H1 (cell line): Measurements from ENCODE around the gene TMEM120B. TPM values are rescaled to one million over a fixed set of nuclear protein-coding genes. Genes with fewer than 3 reads are reported as not detected.

Experiments used
- CTCF ChIA-PET: fragments of 300-600 bp; sonication (Branson Sonifier 250); formaldehyde crosslinking; loops from one replicate; lab custom pipeline; 2021; ENCODE audit not compliant: partially characterized antibody; lab: Charles Lee
- POLR2A ChIA-PET: fragments of 300-600 bp; sonication (Branson Sonifier 250); formaldehyde crosslinking; loops from one replicate; lab custom pipeline; 2021; ENCODE audit warnings: inconsistent platforms; ENCODE audit not compliant: partially characterized antibody; lab: Charles Lee
- DNase-seq, 2 experiments: peaks; one replicate each; pipeline versions ENCODE4 v3.0.0 to v3.0.0-alpha.2; 2010 to 2022; ENCODE audit warnings: low spot score in 2 of 2, low read depth in 1 of 2, mixed read lengths in 1 of 2
- FAIRE-seq: peaks from 2 replicates; lab custom pipeline; 2011; peaks lifted over from hg19 to GRCh38; lab: Jason Lieb, UNC
- H2AFZ ChIP-seq: 2 replicates; pipeline ENCODE4 v1.8.1; 2012; ENCODE audit warnings: low read length, inconsistent platforms
- H2AK5ac ChIP-seq: 2 replicates; pipeline ENCODE4 v1.6.1; 2013; ENCODE audit warnings: low read depth, low read length
- H2BK120ac ChIP-seq: replicated peaks from 2 replicates; pipeline ENCODE3; 2013; ENCODE audit warnings: low read depth, low read length, inconsistent platforms
- H2BK12ac ChIP-seq: 2 replicates; pipeline ENCODE4 v1.6.1; 2013; ENCODE audit warnings: low read depth, low read length
- H2BK15ac ChIP-seq: 2 replicates; pipeline ENCODE4 v1.6.1; 2013; ENCODE audit warnings: low read length
- H2BK20ac ChIP-seq: 2 replicates; pipeline ENCODE4 v1.6.1; 2013; ENCODE audit warnings: low read length
- H2BK5ac ChIP-seq: 2 replicates; pipeline ENCODE4 v1.6.1; 2013; ENCODE audit warnings: low read depth, low read length
- H3K14ac ChIP-seq: 2 replicates; pipeline ENCODE4 v1.6.1; 2013; ENCODE audit warnings: inconsistent platforms; ENCODE audit not compliant: insufficient read length
- H3K18ac ChIP-seq: 2 replicates; pipeline ENCODE4 v1.6.1; 2013; ENCODE audit warnings: low read length; ENCODE audit errors: extremely low read depth
- H3K23ac ChIP-seq: 2 replicates; pipeline ENCODE4 v1.6.1; 2013; ENCODE audit warnings: inconsistent platforms; ENCODE audit not compliant: insufficient read length
- H3K23me2 ChIP-seq: 2 replicates; pipeline ENCODE4 v1.6.1; 2013; ENCODE audit warnings: low read depth, low read length
- H3K27ac ChIP-seq: 2 replicates; pipeline ENCODE4 v1.6.1; 2011; ENCODE audit warnings: low read depth, low read length, inconsistent platforms
- H3K27me3 ChIP-seq, 4 experiments: replicated peaks in 1 of 4; 1 replicate in 1 of 4; 2 replicates in 3 of 4; pipeline versions ENCODE4 v1.6.1 to v1.8.1; 2011 to 2013; ENCODE audit warnings: low read length in 3 of 4, mild to moderate bottlenecking in 3 of 4, inconsistent platforms in 2 of 4, mixed read lengths in 2 of 4, moderate library complexity in 1 of 4; ENCODE audit not compliant: control insufficient read depth in 3 of 4, insufficient read depth in 3 of 4; ENCODE audit errors: extremely low read depth in 1 of 4
- H3K36me3 ChIP-seq, 4 experiments: 2 replicates each; pipeline versions ENCODE4 v1.6.1 to v1.8.1; 2011 to 2013; ENCODE audit warnings: mild to moderate bottlenecking in 4 of 4, low read length in 3 of 4, moderate library complexity in 2 of 4, control low read depth in 1 of 4, inconsistent platforms in 1 of 4; ENCODE audit not compliant: insufficient read depth in 4 of 4, control insufficient read depth in 2 of 4
- H3K4ac ChIP-seq: replicated peaks from 2 replicates; pipeline ENCODE3; 2013; ENCODE audit warnings: low read length, low read depth, mixed read lengths, inconsistent platforms; ENCODE audit not compliant: insufficient read length
- H3K4me1 ChIP-seq, 4 experiments: replicated peaks in 1 of 4; 1 replicate in 1 of 4; 2 replicates in 3 of 4; pipeline versions ENCODE4 v1.6.1 to v1.8.1; 2011 to 2013; ENCODE audit warnings: low read length in 3 of 4, inconsistent platforms in 2 of 4, mixed read lengths in 1 of 4; ENCODE audit not compliant: insufficient read depth in 4 of 4, control insufficient read depth in 3 of 4
- H3K4me2 ChIP-seq, 2 experiments: 2 replicates each; pipeline versions ENCODE4 v1.6.1 to v1.8.1; 2011 to 2013; ENCODE audit warnings: low read depth in 2 of 2, low read length in 2 of 2, control low read depth in 1 of 2, inconsistent platforms in 1 of 2, mild to moderate bottlenecking in 1 of 2; ENCODE audit not compliant: insufficient read depth in 1 of 2
- H3K4me3 ChIP-seq, 4 experiments: fragments of 200-600, 300-600 bp in 1 of 4; sonication (generic), shearing (Covaris generic), sonication (Bioruptor Twin) in 1 of 4; 2 replicates each; pipeline versions ENCODE4 v1.5.1 to v1.8.1; 2011 to 2016; ENCODE audit warnings: low read length in 4 of 4, low read depth in 3 of 4, control low read depth in 2 of 4, inconsistent platforms in 2 of 4, mild to moderate bottlenecking in 2 of 4, mixed read lengths in 1 of 4, moderate library complexity in 1 of 4; ENCODE audit not compliant: insufficient read depth in 2 of 4; ENCODE audit errors: extremely low read depth in 1 of 4
- H3K56ac ChIP-seq: replicated peaks from 2 replicates; pipeline ENCODE3; 2013; ENCODE audit warnings: low read depth, mild to moderate bottlenecking, mixed read lengths, low read length, inconsistent platforms; ENCODE audit not compliant: insufficient read length
- H3K79me1 ChIP-seq: 2 replicates; pipeline ENCODE4 v1.6.1; 2013; ENCODE audit warnings: low read depth, low read length, control low read depth
- H3K79me2 ChIP-seq, 2 experiments: 2 replicates each; pipeline versions ENCODE4 v1.6.1 to v1.8.1; 2012 to 2013; ENCODE audit warnings: low read length in 2 of 2, mild to moderate bottlenecking in 2 of 2, inconsistent platforms in 1 of 2; ENCODE audit not compliant: insufficient read depth in 2 of 2, control insufficient read depth in 1 of 2
- H3K9ac ChIP-seq, 4 experiments: replicated peaks in 1 of 4; 1 replicate in 1 of 4; 2 replicates in 3 of 4; pipeline versions ENCODE4 v1.6.1 to v1.8.1; 2011 to 2013; ENCODE audit warnings: low read depth in 3 of 4, low read length in 3 of 4, control low read depth in 2 of 4, mild to moderate bottlenecking in 2 of 4, moderate library complexity in 2 of 4, inconsistent platforms in 1 of 4; ENCODE audit errors: extremely low read depth in 1 of 4
- H3K9me3 ChIP-seq, 2 experiments: 2 replicates each; pipeline versions ENCODE4 v1.6.1 to v1.8.1; 2012 to 2013; ENCODE audit warnings: mild to moderate bottlenecking in 2 of 2, moderate library complexity in 2 of 2, control low read depth in 1 of 2, inconsistent platforms in 1 of 2, low read depth in 1 of 2, low read length in 1 of 2, mixed read lengths in 1 of 2; ENCODE audit not compliant: insufficient read depth in 2 of 2
- H4K20me1 ChIP-seq, 2 experiments: replicated peaks in 1 of 2; 2 replicates each; pipeline versions ENCODE3 to v1.8.1; 2011 to 2013; ENCODE audit warnings: inconsistent platforms in 2 of 2, low read length in 2 of 2, mild to moderate bottlenecking in 1 of 2; ENCODE audit not compliant: insufficient read depth in 2 of 2, control insufficient read depth in 1 of 2
- H4K5ac ChIP-seq: 2 replicates; pipeline ENCODE4 v1.6.1; 2013; ENCODE audit warnings: low read length, low read depth, mixed read lengths, inconsistent platforms; ENCODE audit not compliant: insufficient read length
- H4K8ac ChIP-seq: 2 replicates; pipeline ENCODE4 v1.8.0; 2013; ENCODE audit warnings: mild to moderate bottlenecking, moderate library complexity, low read length, inconsistent platforms; ENCODE audit not compliant: insufficient read depth; ENCODE audit errors: extremely low read depth
- H4K91ac ChIP-seq: replicated peaks from 2 replicates; pipeline ENCODE3; 2013; ENCODE audit warnings: low read length, mixed read lengths, inconsistent platforms; ENCODE audit not compliant: insufficient read length
- CHD2 ChIP-seq: IDR thresholded peaks from 2 replicates; pipeline ENCODE4 v1.6.1; 2012; ENCODE audit warnings: low read length, improper control_type of control experiment
- CREB1 ChIP-seq: IDR thresholded peaks from 2 replicates; pipeline ENCODE4 v1.6.1; 2012; ENCODE audit warnings: inconsistent platforms
- POLR2A ChIP-seq, 2 experiments: IDR thresholded peaks; 1 replicate in 1 of 2; 2 replicates in 1 of 2; pipeline ENCODE4 v1.6.1; 2011; ENCODE audit warnings: low read depth in 2 of 2, low read length in 2 of 2, mild to moderate bottlenecking in 2 of 2; ENCODE audit errors: control extremely low read depth in 1 of 2
- POLR2AphosphoS5 ChIP-seq: IDR thresholded peaks from 2 replicates; pipeline ENCODE4 v1.6.1; 2011; ENCODE audit warnings: low read depth, low read length
- WGBS, 2 experiments: shearing (Covaris generic) in 1 of 2; methylation state at CpG; one replicate each; pipeline versions ENCODE4 v1.1.6 to v1.1.7; 2013 to 2015; ENCODE audit warnings: low lambda C conversion rate in 2 of 2, mixed read lengths in 2 of 2, inconsistent platforms in 1 of 2, low coverage in 1 of 2, missing lambda C conversion rate in 1 of 2; ENCODE audit not compliant: insufficient replicate concordance in 2 of 2, insufficient coverage in 1 of 2, insufficient read length in 1 of 2; ENCODE audit errors: extremely low coverage in 1 of 2, missing lambda C conversion rate in 1 of 2; 5-methylcytosine and 5-hydroxymethylcytosine counted together
- polyA plus RNA-seq, 7 experiments: library from polyadenylated mRNA; depleted of rRNA in 3 of 7; stranded (reverse) in 5 of 7; unstranded in 2 of 7; fragments of >200 nt in 5 of 7; fragments of 200-250 nt in 2 of 7; gene quantifications; 1 replicate in 5 of 7; 2 replicates in 1 of 7; 4 replicates in 1 of 7; pipeline versions ENCODE4 v1.2.1 to v1.2.3, GENCODE V29; 2011 to 2013; ENCODE audit warnings: missing spikeins in 2 of 7, mixed read lengths in 2 of 7
- total RNA-seq: library from RNA; stranded (reverse); fragmentation: NEBNext Ultra II Directional; extraction: Animal tissue kit (Norgen Biotek cat#: 25700); gene quantifications from 2 replicates; pipeline ENCODE4 v1.2.1, GENCODE V29; 2021

Gene TMEM120B
- total and polyA plus RNA-seq, 2 of the 8 experiments (the other 6 are each of a cell fraction or from before 2014, with no cell fraction given): 22.0 to 29.1 TPM

DNA sequence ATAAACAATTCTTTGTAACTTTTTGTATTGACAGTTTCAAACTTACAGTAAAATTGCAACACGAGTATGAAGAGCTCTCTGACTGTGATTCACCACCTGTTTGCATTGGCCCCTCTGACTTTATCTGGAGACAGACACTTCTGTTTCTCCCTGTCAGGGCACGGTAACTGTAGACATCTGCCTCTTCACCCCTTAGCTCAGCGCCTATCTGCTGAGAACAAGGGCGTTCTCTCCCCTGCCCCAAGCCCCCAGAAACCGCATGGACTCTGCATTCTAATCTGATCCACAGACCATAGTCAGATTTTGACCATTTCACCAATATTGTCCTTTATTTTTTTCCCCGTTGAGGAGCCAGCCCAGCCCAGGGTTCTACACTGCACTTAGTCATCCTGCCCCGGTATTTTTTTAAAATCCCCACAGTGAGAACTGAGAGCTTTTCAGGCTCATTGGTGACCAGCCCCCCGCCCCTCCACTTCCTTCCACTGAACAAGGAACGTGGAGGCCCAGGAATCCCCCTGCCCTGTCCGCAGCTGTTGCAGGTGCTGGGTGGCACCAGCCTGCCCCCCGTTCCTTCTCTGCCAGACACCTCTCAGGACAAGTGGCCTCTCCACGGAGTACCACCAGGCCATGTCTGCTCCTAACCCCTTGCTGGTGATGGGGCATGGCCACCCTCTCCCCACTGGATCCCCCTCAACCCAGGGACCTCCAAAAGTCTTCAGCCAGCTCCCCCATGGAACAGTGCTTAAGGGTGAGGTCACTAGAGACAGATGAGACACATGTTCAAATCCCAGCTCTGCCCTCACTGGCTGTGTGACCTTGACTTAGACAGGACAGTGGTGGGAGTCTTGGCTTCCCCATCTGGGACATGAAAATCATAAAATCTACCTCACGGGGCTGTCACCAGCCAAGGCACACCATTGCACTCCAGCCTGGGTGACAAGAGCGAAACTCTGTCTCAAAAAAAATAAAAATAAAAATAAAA lies 69.7 kb downstream of the TMEM120B start:
- H2AK5ac ChIP-seq: no peak overlapping the region
- H3K79me2 ChIP-seq: no peaks in the 10 kb centered on the region
- CTCF ChIA-PET: interaction anchor here (0.9 to 18.5 kb wide), 13 partner anchors 3 to 339 kb away, joined by 3 to 335 read pairs (median 4); partner anchors contain the start of genes RHOF and TMEM120B
- no peak overlapping the region for H3K23ac ChIP-seq
- H3K56ac ChIP-seq: no peak overlapping the region
- no peak overlapping the region for H3K18ac ChIP-seq
- FAIRE-seq: no peak
- H3K9ac ChIP-seq: peak overlapping the region in 1 of 4 experiments; percentile 32; a peak in 1 of 7 replicates
- H2BK20ac ChIP-seq: no peak overlapping the region
- no peak overlapping the region for H4K5ac ChIP-seq
- no peak overlapping the region for H2BK5ac ChIP-seq
- no peak overlapping the region for H2BK15ac ChIP-seq
- no peak overlapping the region for H2AFZ ChIP-seq
- no peak overlapping the region for H2BK120ac ChIP-seq
- DNase-seq: no peak
- POLR2A ChIA-PET: interaction anchor here (0.7 to 34.9 kb wide), 5 partner anchors 10 to 161 kb away, joined by 3 to 958 read pairs (median 4); partner anchors contain the start of genes RHOF and SETD1B
- no peak overlapping the region for H4K8ac ChIP-seq
- no peak overlapping the region for H3K14ac ChIP-seq
- no peak overlapping the region for H3K4me3 ChIP-seq
- H3K23me2 ChIP-seq: no peaks in the 10 kb centered on the region
- H2BK12ac ChIP-seq: no peak overlapping the region
- no peaks in the 10 kb centered on the region for H3K27me3 ChIP-seq
- WGBS, 2 experiments: 85% methylated on average over 14 of the region's 14 CpGs; no CpG with 5 or more reads in 1 of the 2 experiments
- H3K4me2 ChIP-seq: no peak overlapping the region
- H3K27ac ChIP-seq: no peak overlapping the region
- no peak overlapping the region for H4K91ac ChIP-seq
- no peaks in the 10 kb centered on the region for H3K9me3 ChIP-seq
- H3K36me3 ChIP-seq: peaks cover 0 to 6% (median 5%) of the 10 kb centered on the region in 4 experiments; a peak in 4 of 8 replicates
- TF ChIP-seq CHD2 (no peak), CREB1 (no peak), POLR2AphosphoS5 (0 out of 2 replicates have a peak, but pooled peaks have one; percentile 15), POLR2A (IDR thresholded peaks at IDR 0.05; ENCODE audit: control extremely low read depth in 1 of 2, low read depth in 2 of 2, low read length in 2 of 2) (peak in 1 of 2 experiments; percentile 24; a peak in 2 of 3 replicates)
- TF ChIP-seq, all 59 proteins: peak for 2
- H3K79me1 ChIP-seq: no peaks in the 10 kb centered on the region; the same call in none of the 2 replicates
- H4K20me1 ChIP-seq: peaks cover 7 to 16% of the 10 kb centered on the region in 2 experiments
- 0 out of 7 replicates have a peak, but pooled peaks cover 0 to 3% (median 0%) of the 10 kb centered on the region in 4 experiments for H3K4me1 ChIP-seq
- H3K4ac ChIP-seq: no peak overlapping the region
